Stomach (tissue), 4 donors: Measurements from ENCODE around the gene EGLN1.

Experiments used
- EP300 ChIP-seq: sonication (generic); formaldehyde crosslinking; IDR thresholded peaks from one replicate; pipeline ENCODE4 v1.6.1; 2017; ENCODE audit warnings: antibody characterized with exemption
- POLR2A ChIP-seq, 4 donors: fragments of 450-650 bp; IDR thresholded peaks; one replicate each; pipeline ENCODE4 v1.6.1; 2016; ENCODE audit warnings: antibody characterized with exemption in 4 of 4, control low read depth in 2 of 4, mild to moderate bottlenecking in 1 of 4, moderate library complexity in 1 of 4

DNA sequence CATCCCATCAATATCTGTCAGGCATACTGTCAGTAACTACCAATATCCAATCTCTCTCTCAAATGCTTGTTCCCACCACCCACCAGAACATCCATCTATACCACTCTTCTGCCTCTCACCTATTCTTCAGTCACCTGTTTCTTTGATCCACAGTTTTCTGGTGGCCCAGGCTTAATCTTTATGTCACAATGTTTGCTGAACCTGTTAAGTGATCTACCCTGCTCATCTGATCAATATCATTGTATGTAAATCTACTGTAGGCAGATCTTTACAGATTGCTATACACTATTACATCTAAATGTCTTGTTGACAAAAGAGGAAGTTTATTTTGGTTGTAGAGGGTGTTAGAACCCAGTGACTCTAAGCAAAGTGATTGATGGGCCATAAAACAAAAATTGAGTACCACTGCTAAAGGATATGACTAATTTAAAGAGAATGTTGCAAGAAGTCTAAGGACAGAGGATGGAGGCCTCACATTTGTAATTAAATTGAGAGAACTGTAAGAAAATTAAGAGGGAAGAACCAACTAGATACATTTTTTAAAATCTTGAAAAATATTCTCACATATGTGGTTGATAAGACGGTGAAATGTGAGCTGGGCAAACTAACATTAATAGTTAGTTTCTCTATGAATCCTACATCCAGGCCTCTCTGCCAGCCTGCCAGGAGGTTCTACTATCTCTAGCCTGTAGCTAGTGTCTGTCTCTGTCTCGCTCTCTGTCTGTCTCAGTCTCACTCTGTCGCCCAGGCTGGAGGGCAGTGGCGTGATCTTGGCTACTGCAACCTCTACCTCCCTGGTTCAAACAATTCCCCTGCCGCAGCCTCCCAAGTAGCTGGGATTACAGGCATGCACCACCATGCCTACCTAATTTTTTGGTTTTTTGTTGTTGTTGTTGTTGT is 34.1 kb downstream of the EGLN1 start:
- TF ChIP-seq POLR2A (IDR thresholded peaks at IDR 0.05) (no peak), EP300 (no peak)
